Lung (tissue), 12 donors: ENCODE data around the gene QKI. TPM values are rescaled to one million over a fixed set of nuclear protein-coding genes. Genes with fewer than 3 reads are reported as not detected.
A peak's percentile ranks its signal among the peaks of the same experiment; 100 is the strongest.

ENCODE experiments used
- ATAC-seq: fragments of 200-7000 bp; cut with Tn5 transposase; one replicate; pipeline ENCODE4 v1.9.1; 2020; ENCODE audit warnings: moderate number of reproducible peaks; ENCODE audit not compliant: insufficient read depth, low FRiP score
- DNase-seq, 3 donors: peaks; one replicate each; pipeline ENCODE4 v3.0.0-alpha.2; 2013 to 2017
- H3K27ac ChIP-seq, 2 donors: one replicate each; pipeline ENCODE4 v1.5.1; 2013; ENCODE audit warnings: mild to moderate bottlenecking in 2 of 2, moderate library complexity in 2 of 2, control low read depth in 1 of 2, inconsistent platforms in 1 of 2, low read depth in 1 of 2, low read length in 1 of 2
- H3K27me3 ChIP-seq, 3 donors: one replicate each; pipeline ENCODE4 v1.5.1; 2013; ENCODE audit warnings: low read length in 2 of 3; ENCODE audit not compliant: control insufficient read depth in 3 of 3, insufficient read depth in 3 of 3
- H3K36me3 ChIP-seq, 4 donors: one replicate each; pipeline ENCODE4 v1.5.1; 2013; ENCODE audit warnings: low read length in 4 of 4, mild to moderate bottlenecking in 1 of 4, moderate library complexity in 1 of 4; ENCODE audit not compliant: control insufficient read depth in 4 of 4, insufficient read depth in 4 of 4
- H3K4me1 ChIP-seq, 5 donors: one replicate each; pipeline ENCODE4 v1.5.1; 2013; ENCODE audit warnings: low read length in 5 of 5, mild to moderate bottlenecking in 2 of 5, moderate library complexity in 1 of 5; ENCODE audit not compliant: control insufficient read depth in 5 of 5, insufficient read depth in 5 of 5
- H3K4me3 ChIP-seq: one replicate; pipeline ENCODE4 v1.5.1; 2013; ENCODE audit warnings: mild to moderate bottlenecking, control low read depth, moderate library complexity
- H3K9ac ChIP-seq, 2 donors: one replicate each; pipeline ENCODE4 v1.5.1; 2013; ENCODE audit warnings: low read length in 2 of 2, control low read depth in 1 of 2; ENCODE audit not compliant: insufficient read depth in 1 of 2
- H3K9me3 ChIP-seq, 4 donors: one replicate each; pipeline ENCODE4 v1.5.1; 2013; ENCODE audit warnings: low read length in 3 of 4, mild to moderate bottlenecking in 1 of 4, moderate library complexity in 1 of 4; ENCODE audit not compliant: control insufficient read depth in 4 of 4, insufficient read depth in 3 of 4
- WGBS, 2 donors: extraction: QIAGEN DNeasy Blood & Tissue Kit; methylation state at CpG; one replicate each; pipeline ENCODE4 v1.1.7; 2013; 5-methylcytosine and 5-hydroxymethylcytosine counted together
- polyA plus RNA-seq, 2 donors: library from polyadenylated mRNA; stranded (reverse); fragments of 200-250 nt; gene quantifications; one replicate each; pipeline ENCODE4 v1.2.1, GENCODE V29; 2013
- total RNA-seq, 2 donors: library from RNA; depleted of rRNA in 1 of 2; stranded (reverse); fragments of >200 nt in 1 of 2; gene quantifications; one replicate each; pipeline ENCODE4 v1.2.1, GENCODE V29; 2014 to 2021
- TF ChIP-seq, protein P1 (sequence below): IDR thresholded peaks from 2 replicates; pipeline ENCODE4 v1.5.1; 2012; ENCODE audit warnings: mild to moderate bottlenecking; ENCODE audit errors: control extremely low read depth, extremely low read depth
- donor health status: control.
- donor health status: control.
- donor health status: Bipolar disorder and iron deficiency.
- donor health status: healthy.
- donor health status: DM: yes; HTN: yes; CAD: no.

Gene QKI
- total and polyA plus RNA-seq, 4 donors: 20.6 to 228 (median 114) TPM

DNA sequence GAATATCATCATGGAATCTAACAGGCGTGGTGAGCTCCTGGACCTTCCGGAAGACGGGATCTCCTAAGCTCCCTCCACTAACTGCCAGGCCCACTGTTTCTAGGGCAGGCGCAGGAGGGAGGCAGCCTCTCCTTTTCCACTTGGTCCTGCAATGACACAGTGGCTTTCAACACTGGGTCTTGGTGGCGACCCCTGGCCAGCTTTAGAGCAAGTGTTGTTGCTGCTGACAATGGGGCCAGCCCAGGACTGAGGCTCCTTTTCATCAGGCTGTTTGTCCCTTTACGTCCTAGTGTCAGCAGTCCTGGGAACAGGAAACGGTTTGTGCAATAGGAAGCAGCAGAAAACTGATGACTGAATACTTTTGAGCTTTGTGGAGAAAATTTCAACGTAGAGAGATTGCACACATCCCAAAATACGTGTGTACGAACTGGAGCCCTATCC is 9.7 kb upstream of the QKI start:
- no peak overlapping the region for H3K4me3 ChIP-seq
- H3K27ac ChIP-seq: peak overlapping the region; percentile 60 to 95
- ATAC-seq (peak; percentile 41), DNase-seq (peak; percentile 32 to 72 (median 64))
- H3K36me3 ChIP-seq: no peaks in the 10 kb centered on the region
- no peaks in the 10 kb centered on the region for H3K27me3 ChIP-seq
- H3K9me3 ChIP-seq: no peaks in the 10 kb centered on the region
- 40 to 58% methylated on average over 10 of the region's 10 CpGs for WGBS, 2 donors
- H3K4me1 ChIP-seq: peaks cover 0 to 18% (median 14%) of the 10 kb centered on the region in 5 donors
- TF ChIP-seq, protein P1, sequence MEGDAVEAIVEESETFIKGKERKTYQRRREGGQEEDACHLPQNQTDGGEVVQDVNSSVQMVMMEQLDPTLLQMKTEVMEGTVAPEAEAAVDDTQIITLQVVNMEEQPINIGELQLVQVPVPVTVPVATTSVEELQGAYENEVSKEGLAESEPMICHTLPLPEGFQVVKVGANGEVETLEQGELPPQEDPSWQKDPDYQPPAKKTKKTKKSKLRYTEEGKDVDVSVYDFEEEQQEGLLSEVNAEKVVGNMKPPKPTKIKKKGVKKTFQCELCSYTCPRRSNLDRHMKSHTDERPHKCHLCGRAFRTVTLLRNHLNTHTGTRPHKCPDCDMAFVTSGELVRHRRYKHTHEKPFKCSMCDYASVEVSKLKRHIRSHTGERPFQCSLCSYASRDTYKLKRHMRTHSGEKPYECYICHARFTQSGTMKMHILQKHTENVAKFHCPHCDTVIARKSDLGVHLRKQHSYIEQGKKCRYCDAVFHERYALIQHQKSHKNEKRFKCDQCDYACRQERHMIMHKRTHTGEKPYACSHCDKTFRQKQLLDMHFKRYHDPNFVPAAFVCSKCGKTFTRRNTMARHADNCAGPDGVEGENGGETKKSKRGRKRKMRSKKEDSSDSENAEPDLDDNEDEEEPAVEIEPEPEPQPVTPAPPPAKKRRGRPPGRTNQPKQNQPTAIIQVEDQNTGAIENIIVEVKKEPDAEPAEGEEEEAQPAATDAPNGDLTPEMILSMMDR: no peak
- peak overlapping the region in 1 of 2 donors; percentile 16 for H3K9ac ChIP-seq

DNA sequence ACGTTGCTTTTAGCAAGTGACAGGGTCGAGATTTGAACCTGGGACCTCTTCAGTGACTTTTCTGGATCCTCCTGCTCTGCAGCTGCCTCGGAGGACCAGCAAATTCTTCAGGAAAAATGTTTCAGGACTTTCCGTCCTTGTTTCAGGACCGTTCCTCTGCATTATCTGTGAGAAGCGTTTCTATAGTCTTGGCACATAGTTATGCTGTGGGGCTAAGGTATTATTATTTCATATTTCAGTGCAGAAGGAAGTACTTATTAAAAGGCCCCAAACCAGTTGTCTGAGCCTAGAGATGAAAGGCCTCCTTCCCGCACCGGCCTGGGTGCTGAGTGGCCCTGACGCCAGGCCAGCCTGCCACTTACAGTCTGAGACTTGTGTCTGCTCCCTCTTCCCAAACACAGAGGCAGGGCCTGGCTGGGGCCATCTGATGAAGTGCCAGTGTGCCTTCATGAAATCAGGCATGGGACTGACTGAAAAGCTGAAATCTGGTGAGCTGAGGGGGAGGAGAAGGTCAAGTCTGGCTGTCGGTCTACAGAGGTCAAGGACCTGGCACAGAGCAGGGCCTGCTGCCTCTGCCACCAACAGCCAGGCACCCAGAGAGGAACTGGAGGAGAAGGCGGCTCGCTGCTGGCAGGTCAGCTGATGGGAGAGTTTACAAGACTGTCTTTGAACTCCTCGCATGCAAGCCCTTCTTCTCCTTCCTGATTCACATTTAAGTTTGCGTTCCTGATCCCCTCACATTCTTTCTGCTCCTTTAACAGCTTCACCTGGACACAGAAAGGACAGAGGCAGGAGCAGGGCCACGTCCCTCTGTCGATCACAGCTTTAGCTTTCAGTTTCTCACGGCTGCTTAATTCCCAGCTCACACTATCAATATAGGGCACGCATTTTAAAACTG is 8.9 kb upstream of the QKI start:
- Histone ChIP-seq H3K9ac (peak overlapping the region; percentile 42 to 43), H3K4me1 (peaks cover 0 to 18% (median 14%) of the 10 kb centered on the region in 5 donors), H3K27ac (peak overlapping the region; percentile 60 to 95), H3K27me3 (no peaks in the 10 kb centered on the region), H3K4me3 (no peak overlapping the region), H3K36me3 (no peaks in the 10 kb centered on the region), H3K9me3 (no peaks in the 10 kb centered on the region)
- peak; percentile 82 for ATAC-seq
- TF ChIP-seq, protein P1: no peak
- DNase-seq: peak; percentile 48 to 61 (median 61)
- 25% methylated on average over 18 of the region's 18 CpGs for WGBS, 2 donors

DNA sequence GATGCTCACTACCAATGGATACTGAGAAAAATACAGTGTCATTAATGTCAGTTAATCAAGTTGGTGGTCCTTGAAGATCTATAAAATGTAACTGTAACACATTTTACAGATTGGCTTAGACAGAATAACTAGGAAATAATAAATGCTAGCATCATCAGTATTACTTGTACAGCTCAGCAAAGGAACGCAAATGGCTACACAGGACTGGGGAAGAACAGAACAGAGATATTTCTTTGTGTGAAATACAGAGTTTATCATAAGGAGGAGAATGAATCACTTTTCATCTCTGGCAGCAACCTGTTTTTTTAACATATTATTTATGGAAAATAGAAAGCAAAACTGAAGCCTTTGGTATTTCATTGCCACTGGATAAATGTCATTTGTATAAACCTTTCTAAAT is 8.2 kb upstream of the QKI start:
- DNase-seq: no peak
- TF ChIP-seq, protein P1: no peak
- no peak overlapping the region for H3K4me3 ChIP-seq
- no peak for ATAC-seq
- H3K9me3 ChIP-seq: no peaks in the 10 kb centered on the region
- peaks cover 0 to 18% (median 14%) of the 10 kb centered on the region in 5 donors for H3K4me1 ChIP-seq
- WGBS, 2 donors: 46 to 52% methylated on average over 1 of the region's 1 CpG
- H3K27ac ChIP-seq: peak overlapping the region in 1 of 2 donors; percentile 60
- no peaks in the 10 kb centered on the region for H3K27me3 ChIP-seq
- H3K36me3 ChIP-seq: no peaks in the 10 kb centered on the region
- peak overlapping the region in 1 of 2 donors; percentile 43 for H3K9ac ChIP-seq
